Progenitor cell of endocrine pancreas (in vitro differentiated cells): Measurements from ENCODE around the gene BLID. TPM values are rescaled to one million over a fixed set of nuclear protein-coding genes. Genes with fewer than 3 reads are reported as not detected.

Experiments used
- DNase-seq: peaks from one replicate; pipeline ENCODE4 v3.0.0; 2021; ENCODE audit warnings: low spot score; ENCODE audit not compliant: unreplicated experiment
- H3K27ac Mint-ChIP-seq: 2 replicates; pipeline ENCODE4 v1.8.0; 2021; ENCODE audit warnings: mild to moderate bottlenecking, moderate library complexity, mixed read lengths
- H3K27me3 Mint-ChIP-seq: 2 replicates; pipeline ENCODE4 v1.8.0; 2021; ENCODE audit warnings: mixed read lengths
- H3K36me3 Mint-ChIP-seq: 2 replicates; pipeline ENCODE4 v1.8.0; 2022; ENCODE audit warnings: mixed read lengths; ENCODE audit not compliant: insufficient read depth
- H3K4me1 Mint-ChIP-seq: 2 replicates; pipeline ENCODE4 v1.8.0; 2021; ENCODE audit warnings: low read depth, mixed read lengths
- H3K4me3 Mint-ChIP-seq: 2 replicates; pipeline ENCODE4 v1.8.0; 2021; ENCODE audit warnings: low read depth, mild to moderate bottlenecking, moderate library complexity, mixed read lengths
- H3K9me3 Mint-ChIP-seq: 2 replicates; pipeline ENCODE4 v1.8.0; 2021; ENCODE audit warnings: low read depth, mixed read lengths
- CTCF ChIP-seq: fragments of 200-600 bp; sonication (generic); IDR thresholded peaks from one replicate; pipeline ENCODE4 v1.5.0; 2021; ENCODE audit warnings: antibody characterized with exemption, mild to moderate bottlenecking; ENCODE audit not compliant: unreplicated experiment
- total RNA-seq: library from RNA; stranded (reverse); gene quantifications from 2 replicates; pipeline ENCODE4 v1.2.1, GENCODE V29; 2021

The BLID gene
- total RNA-seq, 1 donor from 2014 or later, result not detected

- H3K4me3 Mint-ChIP-seq, result no peak overlapping the region
- peaks cover 13% of the 10 kb centered on the region for H3K27me3 Mint-ChIP-seq
- H3K9me3 Mint-ChIP-seq, result no peaks in the 10 kb centered on the region
- no peaks in the 10 kb centered on the region for H3K36me3 Mint-ChIP-seq
- no peak for DNase-seq
- peaks cover under 1% of the 10 kb centered on the region for H3K4me1 Mint-ChIP-seq
- no peak overlapping the region for H3K27ac Mint-ChIP-seq
- TF ChIP-seq CTCF, result no peak
Measured at GRCh38 chr11:122108828-122109227, 7.2 kb downstream of the BLID start.

GRCh38 chr11:122108192-122108799 is 7.7 kb downstream of the BLID start:
- Mint-ChIP-seq H3K27ac (no peak overlapping the region), H3K27me3 (peaks cover 13% of the 10 kb centered on the region), H3K36me3 (no peaks in the 10 kb centered on the region), H3K9me3 (no peaks in the 10 kb centered on the region), H3K4me1 (no peaks in the 10 kb centered on the region), H3K4me3 (no peak overlapping the region)
- DNase-seq, result no peak
- peak; percentile 57 for TF ChIP-seq CTCF

GRCh38 chr11:122107566-122107965 is 8.4 kb downstream of the BLID start:
- no peak overlapping the region for H3K27ac Mint-ChIP-seq
- DNase-seq, result no peak
- no peak for TF ChIP-seq CTCF
- H3K9me3 Mint-ChIP-seq, result no peaks in the 10 kb centered on the region
- no peak overlapping the region for H3K4me3 Mint-ChIP-seq
- peaks cover 13% of the 10 kb centered on the region for H3K27me3 Mint-ChIP-seq
- H3K4me1 Mint-ChIP-seq, result no peaks in the 10 kb centered on the region
- no peaks in the 10 kb centered on the region for H3K36me3 Mint-ChIP-seq

GRCh38 chr11:122107045-122107444 is 9.0 kb downstream of the BLID start:
- H3K27ac Mint-ChIP-seq, result no peak overlapping the region
- peaks cover 13% of the 10 kb centered on the region for H3K27me3 Mint-ChIP-seq
- DNase-seq, result no peak
- H3K36me3 Mint-ChIP-seq, result no peaks in the 10 kb centered on the region
- no peak overlapping the region for H3K4me3 Mint-ChIP-seq
- no peak for TF ChIP-seq CTCF
- no peaks in the 10 kb centered on the region for H3K9me3 Mint-ChIP-seq
- no peaks in the 10 kb centered on the region for H3K4me1 Mint-ChIP-seq

GRCh38 chr11:122105044-122105758 is 10.8 kb downstream of the BLID start:
- Mint-ChIP-seq H3K9me3 (no peaks in the 10 kb centered on the region), H3K27ac (no peak overlapping the region), H3K4me3 (no peak overlapping the region), H3K4me1 (peaks cover 8% of the 10 kb centered on the region), H3K36me3 (no peaks in the 10 kb centered on the region), H3K27me3 (peaks cover 25% of the 10 kb centered on the region)
- TF ChIP-seq CTCF, result no peak
- DNase-seq, result no peak
